HAP-1 (cell line): ENCODE measurements around the gene OVCA2.

Experiments
- DNase-seq, 2 experiments: peaks; one replicate each; pipeline ENCODE4 v3.0.0-alpha.2; 2016 to 2020; ENCODE audit warnings: low spot score in 2 of 2
- H3K27me3 ChIP-seq: fragments of 250-450 bp; sonication (Bioruptor Pico); 2 replicates; pipeline ENCODE4 v1.5.1; 2020; ENCODE audit warnings: low read depth, mild to moderate bottlenecking, moderate library complexity
- H3K36me3 ChIP-seq: fragments of 250-450 bp; sonication (Bioruptor Pico); replicated peaks from 2 replicates; pipeline ENCODE4 v1.5.1; 2020; ENCODE audit warnings: mild to moderate bottlenecking
- H3K4me1 ChIP-seq: fragments of 250-450 bp; sonication (Bioruptor Pico); 2 replicates; pipeline ENCODE4 v1.5.1; 2020; ENCODE audit warnings: mild to moderate bottlenecking
- H3K4me3 ChIP-seq: fragments of 250-450 bp; sonication (Bioruptor Pico); 2 replicates; pipeline ENCODE4 v1.5.1; 2020; ENCODE audit warnings: mild to moderate bottlenecking, moderate library complexity
- H3K9me3 ChIP-seq: fragments of 250-450 bp; sonication (Bioruptor Pico); 2 replicates; pipeline ENCODE4 v1.5.1; 2020; ENCODE audit warnings: mild to moderate bottlenecking, moderate library complexity
- in situ Hi-C: fragments of 300-500 bp; cut with MboI; formaldehyde crosslinking; loops from 3 replicates; pipeline ENCODE4 v1.14.3; 2020; ENCODE audit warnings: low sequenced_read_pairs, inconsistent platforms, mixed read lengths

The OVCA2 gene

DNA sequence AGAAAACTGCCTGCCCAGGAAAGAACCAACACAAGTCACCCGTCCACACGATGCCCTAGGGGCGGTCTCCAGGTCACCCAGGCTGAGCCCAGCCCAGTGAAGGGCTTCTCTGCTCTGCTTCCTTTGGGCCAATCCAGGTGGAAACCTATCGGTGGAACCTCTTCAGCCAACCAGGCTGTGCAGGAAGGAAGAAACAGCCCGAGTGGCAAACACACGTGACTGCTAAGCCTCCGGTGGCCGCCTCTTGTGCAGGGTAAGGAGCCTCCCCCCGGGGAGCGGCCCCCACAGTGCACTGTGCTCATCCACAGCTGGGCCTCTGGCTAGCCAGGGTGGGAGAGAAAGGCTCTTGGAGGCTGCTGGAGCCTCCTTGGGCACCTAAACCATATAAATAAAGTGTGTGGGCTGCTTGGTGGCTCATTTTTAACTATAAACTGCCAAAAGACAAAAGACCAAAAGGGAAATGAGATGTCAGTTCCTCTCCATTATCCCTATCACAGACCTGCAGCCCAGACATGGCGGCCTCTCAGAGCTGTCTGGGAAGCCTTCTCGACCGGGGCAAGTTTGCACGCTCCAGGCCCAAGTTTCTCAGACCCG lies 19.1 kb upstream of the OVCA2 start:
- Histone ChIP-seq H3K4me1 (peaks cover 6% of the 10 kb centered on the region; the same call in 1 of the 2 replicates), H3K27me3 (no peaks in the 10 kb centered on the region), H3K4me3 (peak overlapping the region; percentile 4; the same call in 1 of the 2 replicates), H3K9me3 (no peaks in the 10 kb centered on the region), H3K36me3 (no peaks in the 10 kb centered on the region)
- in situ Hi-C loops: no loop called here
- no peak for DNase-seq

DNA sequence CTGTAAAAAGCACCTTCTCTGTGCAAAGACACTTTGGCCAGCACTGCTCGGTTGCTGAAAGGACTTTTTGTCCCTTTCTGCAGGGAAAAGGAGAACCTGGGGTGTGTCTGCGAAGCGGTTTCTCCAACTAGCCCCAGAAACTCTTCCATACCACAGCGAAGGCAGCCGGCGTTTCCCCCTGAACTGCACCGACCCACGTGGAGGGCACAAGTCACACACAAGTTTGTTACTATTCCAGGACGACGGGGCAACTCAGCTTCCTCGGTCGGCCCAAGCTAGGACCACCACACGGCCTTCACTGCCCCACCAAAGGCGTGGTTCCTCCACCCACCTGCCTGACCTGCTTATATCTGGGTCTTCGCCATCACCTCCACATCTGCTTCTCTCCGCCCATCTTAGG lies 18.6 kb upstream of the OVCA2 start:
- Histone ChIP-seq H3K27me3 (no peaks in the 10 kb centered on the region), H3K4me1 (peaks cover 6% of the 10 kb centered on the region; the same call in 1 of the 2 replicates), H3K4me3 (peak overlapping the region; percentile 4; the same call in 1 of the 2 replicates), H3K9me3 (no peaks in the 10 kb centered on the region), H3K36me3 (no peaks in the 10 kb centered on the region)
- in situ Hi-C loops: no loop called here
- DNase-seq: no peak

DNA sequence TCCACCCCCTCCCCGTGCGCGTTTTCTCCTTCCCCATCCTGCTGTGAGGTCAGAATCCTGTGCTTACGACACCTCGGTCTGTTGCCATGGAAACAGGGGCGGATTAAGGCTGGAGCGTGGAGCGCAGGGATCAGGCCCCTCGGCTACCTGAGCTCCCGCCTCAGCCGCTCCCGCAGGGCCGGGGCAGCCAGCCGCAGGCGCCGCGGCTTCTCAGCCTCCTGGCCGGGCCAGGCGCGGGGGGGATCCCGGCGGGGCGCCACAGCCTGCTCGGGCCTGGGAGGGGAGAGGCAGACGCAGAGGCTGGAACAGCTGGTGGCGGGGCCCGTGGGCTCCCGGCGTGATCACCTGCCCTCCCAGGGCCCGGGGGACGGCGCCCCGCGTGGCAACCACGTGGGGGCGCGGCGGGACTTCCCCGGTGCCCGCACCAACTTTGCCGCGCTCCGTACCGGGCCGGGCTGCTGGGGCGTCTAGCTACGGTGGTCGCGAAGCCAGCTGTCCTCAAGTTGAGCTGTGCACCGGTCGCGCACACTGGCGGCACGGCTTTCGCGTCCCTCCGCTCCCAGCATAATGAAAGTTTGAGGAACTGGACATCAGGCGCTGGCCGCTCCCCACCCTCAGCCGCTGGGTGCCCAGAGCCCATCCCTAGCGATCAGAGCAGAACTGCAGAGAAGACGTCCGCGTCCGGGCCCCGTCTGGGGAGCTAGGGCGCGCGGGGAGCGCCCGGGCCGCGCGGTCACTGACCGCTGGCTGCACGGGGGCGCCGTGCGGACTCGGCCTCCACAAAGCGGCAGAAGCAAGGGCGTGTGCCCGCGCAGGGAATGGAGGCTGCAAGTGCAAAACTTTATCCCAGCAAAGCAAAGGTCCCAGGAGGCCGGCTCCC lies 17.9 kb upstream of the OVCA2 start:
- no peaks in the 10 kb centered on the region for H3K36me3 ChIP-seq
- peak; percentile 75 to 91 for DNase-seq
- H3K27me3 ChIP-seq: no peaks in the 10 kb centered on the region
- H3K9me3 ChIP-seq: no peaks in the 10 kb centered on the region
- in situ Hi-C loops: no loop called here
- peak overlapping the region; percentile 50 for H3K4me3 ChIP-seq
- H3K4me1 ChIP-seq: peaks cover 6% of the 10 kb centered on the region; the same call in 1 of the 2 replicates

DNA sequence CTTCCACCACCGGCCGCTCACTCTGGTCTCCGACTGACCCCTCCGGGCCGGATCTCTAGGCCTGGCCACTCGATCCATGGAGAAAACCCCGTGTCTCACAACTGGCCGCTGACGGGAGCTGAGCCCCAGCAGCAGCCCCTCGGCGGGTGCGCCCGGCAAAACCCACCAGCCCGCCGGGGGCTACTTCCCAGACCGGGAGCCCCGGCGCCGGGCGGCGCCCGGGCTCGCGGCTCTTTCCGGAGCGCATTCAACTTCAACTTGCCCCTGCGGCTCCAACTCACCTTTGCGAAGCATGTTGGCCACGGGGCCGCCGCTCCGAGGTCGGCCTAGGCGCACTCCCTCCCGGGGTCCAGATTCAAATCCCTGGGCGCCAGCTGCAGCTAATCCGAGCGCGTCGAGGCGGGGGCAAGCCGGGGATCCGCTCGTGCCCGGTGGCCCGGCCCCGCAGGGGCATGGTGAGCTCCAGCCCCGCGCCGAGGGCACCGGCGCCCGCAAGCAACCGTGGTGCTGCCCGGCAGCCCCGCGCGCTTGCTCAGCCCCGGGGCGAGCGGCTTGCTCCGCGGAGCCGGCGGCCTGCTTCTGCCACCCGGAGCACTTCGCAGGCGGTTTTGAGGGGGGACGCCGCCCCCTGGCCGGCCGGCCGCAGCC lies 17.1 kb upstream of the OVCA2 start:
- Histone ChIP-seq H3K27me3 (no peaks in the 10 kb centered on the region), H3K4me1 (peaks cover 8% of the 10 kb centered on the region), H3K36me3 (no peaks in the 10 kb centered on the region), H3K9me3 (no peaks in the 10 kb centered on the region), H3K4me3 (peak overlapping the region; percentile 50)
- DNase-seq: peak in 1 of 2 experiments; percentile 34
- in situ Hi-C loops: loop anchor here (5.0 to 25.0 kb wide), 2 partner anchors 112 to 387 kb away; partner anchors contain the start of genes RILP, SCARF1 and SLC43A2

DNA sequence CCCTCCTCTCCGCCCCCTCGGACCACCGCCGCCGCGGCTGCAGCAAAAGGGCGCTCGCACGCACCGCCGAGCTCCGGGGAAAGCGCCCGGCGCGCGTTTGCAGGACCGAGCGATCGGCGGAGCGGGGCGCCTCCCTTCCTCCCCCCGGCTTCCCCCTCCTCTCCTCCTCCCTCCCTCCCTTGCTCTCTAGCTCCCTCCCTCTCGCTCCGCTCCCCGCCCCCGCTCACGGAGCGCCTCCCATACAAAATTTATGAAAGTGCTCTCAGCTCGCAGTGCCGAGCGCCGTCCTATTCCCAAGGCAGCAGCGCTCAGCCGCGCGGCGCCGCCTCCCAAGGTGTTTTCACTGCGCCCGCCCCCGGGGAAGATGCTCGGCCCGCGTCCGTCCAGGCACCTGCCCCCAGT lies 16.6 kb upstream of the OVCA2 start, which contains the start of gene RTN4RL1:
RTN4RL1 (minus strand) TSS at position 115 of the 402 bp plus-strand sequence. CDS start 469 bp downstream, outside the sequence.
- Histone ChIP-seq H3K9me3 (no peaks in the 10 kb centered on the region), H3K4me1 (peaks cover 8% of the 10 kb centered on the region), H3K36me3 (no peaks in the 10 kb centered on the region; the same call in 1 of the 2 replicates), H3K27me3 (no peaks in the 10 kb centered on the region), H3K4me3 (peak within 1 kb of the TSS; percentile 50)
- peak; percentile 84 to 92 for DNase-seq
- in situ Hi-C loops: loop anchor here (5.0 to 25.0 kb wide), 2 partner anchors 113 to 388 kb away; partner anchors contain the start of genes RILP, SCARF1 and SLC43A2

- Histone ChIP-seq H3K36me3 (no peaks in the 10 kb centered on the region; the same call in 1 of the 2 replicates), H3K27me3 (no peaks in the 10 kb centered on the region), H3K4me3 (peak overlapping the region; percentile 50), H3K9me3 (no peaks in the 10 kb centered on the region), H3K4me1 (peaks cover 10% of the 10 kb centered on the region)
- peak; percentile 76 to 90 for DNase-seq
- in situ Hi-C loops: loop anchor here (5.0 to 25.0 kb wide), 2 partner anchors 113 to 388 kb away; partner anchors contain the start of genes RILP, SCARF1 and SLC43A2
Observed at GRCh38 chr17:2025622-2026309, 16.1 kb upstream of the OVCA2 start.

- no peak overlapping the region for H3K4me3 ChIP-seq
- H3K9me3 ChIP-seq: no peaks in the 10 kb centered on the region
- H3K36me3 ChIP-seq: no peaks in the 10 kb centered on the region; the same call in 1 of the 2 replicates
- no peak for DNase-seq
- in situ Hi-C loops: loop anchor here (5.0 to 25.0 kb wide), 2 partner anchors 115 to 390 kb away; partner anchors contain the start of genes RILP, SCARF1 and SLC43A2
- no peaks in the 10 kb centered on the region for H3K27me3 ChIP-seq
- H3K4me1 ChIP-seq: peaks cover 14% of the 10 kb centered on the region
Observed at GRCh38 chr17:2027528-2028233, 14.1 kb upstream of the OVCA2 start.

- H3K4me3 ChIP-seq: no peak overlapping the region
- no peaks in the 10 kb centered on the region for H3K9me3 ChIP-seq
- H3K27me3 ChIP-seq: no peaks in the 10 kb centered on the region
- H3K36me3 ChIP-seq: no peaks in the 10 kb centered on the region; the same call in 1 of the 2 replicates
- no peak for DNase-seq
- H3K4me1 ChIP-seq: peaks cover 13% of the 10 kb centered on the region
- in situ Hi-C loops: loop anchor here (5.0 to 25.0 kb wide), 2 partner anchors 116 to 391 kb away; partner anchors contain the start of genes RILP, SCARF1 and SLC43A2
Observed at GRCh38 chr17:2028234-2028614, 13.6 kb upstream of the OVCA2 start.

DNA sequence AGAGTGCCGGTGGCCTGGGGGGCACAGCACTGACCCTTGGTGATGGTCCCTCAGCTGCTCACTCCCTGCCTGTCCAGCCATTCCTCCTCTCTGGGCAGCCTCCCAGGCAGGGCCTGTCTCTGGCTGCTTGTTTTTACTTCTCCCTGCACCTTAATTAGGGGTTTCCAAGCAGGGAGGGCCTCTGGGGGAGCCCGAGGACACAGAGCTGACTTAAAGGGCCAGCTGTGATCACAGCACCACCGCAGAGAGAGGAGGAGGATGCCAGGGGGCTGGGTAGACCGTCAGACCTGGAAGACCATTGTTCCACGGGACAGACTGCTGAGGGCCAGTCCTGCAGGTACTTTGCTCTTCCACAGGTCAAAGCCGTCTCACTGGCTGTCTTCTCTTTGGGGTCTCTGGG lies 13.1 kb upstream of the OVCA2 start:
- DNase-seq: no peak
- H3K4me1 ChIP-seq: peaks cover 12% of the 10 kb centered on the region
- no peak overlapping the region for H3K4me3 ChIP-seq
- H3K27me3 ChIP-seq: no peaks in the 10 kb centered on the region
- H3K9me3 ChIP-seq: no peaks in the 10 kb centered on the region
- no peaks in the 10 kb centered on the region; the same call in 1 of the 2 replicates for H3K36me3 ChIP-seq
- in situ Hi-C loops: loop anchor here (5.0 to 25.0 kb wide), 2 partner anchors 116 to 391 kb away; partner anchors contain the start of genes RILP, SCARF1 and SLC43A2

DNA sequence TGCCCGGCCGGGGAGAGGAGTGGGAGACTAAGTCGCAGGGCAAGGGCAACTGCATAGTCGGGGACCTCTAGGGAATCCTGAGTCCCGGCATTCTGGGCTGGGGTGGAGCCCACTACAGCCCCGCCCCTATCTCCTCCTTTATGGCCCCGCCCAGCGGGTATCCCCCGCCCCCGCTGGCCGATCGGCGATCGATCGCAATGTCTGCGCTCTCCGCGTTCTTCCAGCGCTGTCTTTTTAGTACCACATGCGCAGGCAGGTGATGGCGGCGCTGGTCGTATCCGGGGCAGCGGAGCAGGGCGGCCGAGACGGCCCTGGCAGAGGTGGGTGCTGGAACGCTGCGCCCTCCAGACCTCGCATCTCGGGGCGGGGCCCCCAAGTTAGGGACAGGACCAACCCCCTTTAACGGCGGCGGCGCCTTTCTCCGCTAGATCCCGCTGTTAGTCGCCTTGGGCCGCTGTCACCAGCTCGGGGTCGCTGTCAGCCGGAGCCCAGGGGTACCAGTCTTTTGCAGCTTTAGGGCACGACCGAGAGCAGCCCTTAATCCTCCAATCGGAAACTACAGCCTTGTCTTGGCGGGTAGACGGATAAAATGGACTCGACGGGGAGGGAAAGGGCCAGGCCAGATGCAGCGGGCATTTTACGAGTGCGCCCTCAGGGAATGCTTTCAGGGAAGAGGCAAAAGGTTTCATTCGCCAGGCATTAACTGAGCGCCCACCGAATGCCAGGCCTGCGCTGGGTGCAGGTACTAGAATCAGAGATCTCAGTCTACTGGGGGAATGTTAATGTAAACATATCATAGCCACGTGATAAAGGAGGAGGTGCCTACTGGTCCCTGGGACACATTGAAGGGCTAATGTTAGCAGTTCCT lies 11.7 kb upstream of the OVCA2 start, which contains the start of gene DPH1:
DPH1 (plus strand) TSS at position 243 of the 868 bp plus-strand sequence; CDS start at position 260, 17 bp downstream.
- peak; percentile 95 for DNase-seq
- in situ Hi-C loops: loop anchor here (5.0 to 25.0 kb wide), 3 partner anchors 118 to 393 kb away; partner anchors contain the start of genes RILP, SCARF1, SLC43A2 and TLCD2

GRCh38 chr17:2030779-2031163 lies 11.1 kb upstream of the OVCA2 start:
- H3K9me3 ChIP-seq: no peaks in the 10 kb centered on the region
- H3K4me3 ChIP-seq: peak overlapping the region; percentile 98
- in situ Hi-C loops: loop anchor here (10.0 to 25.0 kb wide), 2 partner anchors 316 to 393 kb away; partner anchors contain the start of genes RILP, SCARF1, SLC43A2 and TLCD2
- H3K27me3 ChIP-seq: no peaks in the 10 kb centered on the region
- no peak for DNase-seq
- H3K4me1 ChIP-seq: peaks cover 12% of the 10 kb centered on the region
- peaks cover under 1% of the 10 kb centered on the region for H3K36me3 ChIP-seq

More for the DNA sequence above, 11.7 kb upstream of the OVCA2 start, which contains the start of gene DPH1:
- Histone ChIP-seq H3K27me3 (no peaks in the 10 kb centered on the region), H3K9me3 (no peaks in the 10 kb centered on the region), H3K4me1 (peaks cover 12% of the 10 kb centered on the region), H3K36me3 (no peaks in the 10 kb centered on the region; the same call in 1 of the 2 replicates), H3K4me3 (peak within 1 kb of the TSS; percentile 98)
